Jurkat, Clone E6-1 (cell line): Measurements from ENCODE around the gene PPP2R3A.

Experiments
- DNase-seq: peaks from one replicate; pipeline ENCODE4 v3.0.0-alpha.2; 2011; ENCODE audit warnings: low read depth, low spot score
- H3K4me3 ChIP-seq: 2 replicates; pipeline ENCODE4 v1.5.1; 2011; ENCODE audit warnings: mild to moderate bottlenecking, low read length, control low read depth, moderate library complexity

The PPP2R3A gene

GRCh38 chr3:136008221-136008620 is 42.7 kb downstream of the PPP2R3A start:
- no peak overlapping the region for H3K4me3 ChIP-seq
- DNase-seq = no peak

- H3K4me3 ChIP-seq = no peak overlapping the region
- no peak for DNase-seq
These were observed 43.4 kb downstream of the PPP2R3A start for GRCh38 chr3:136008732-136009470.

GRCh38 chr3:136018876-136019275 is 53.3 kb downstream of the PPP2R3A start:
- DNase-seq = no peak
- no peak overlapping the region for H3K4me3 ChIP-seq

GRCh38 chr3:136021803-136022202 is 56.3 kb downstream of the PPP2R3A start:
- no peak for DNase-seq
- no peak overlapping the region for H3K4me3 ChIP-seq

DNA sequence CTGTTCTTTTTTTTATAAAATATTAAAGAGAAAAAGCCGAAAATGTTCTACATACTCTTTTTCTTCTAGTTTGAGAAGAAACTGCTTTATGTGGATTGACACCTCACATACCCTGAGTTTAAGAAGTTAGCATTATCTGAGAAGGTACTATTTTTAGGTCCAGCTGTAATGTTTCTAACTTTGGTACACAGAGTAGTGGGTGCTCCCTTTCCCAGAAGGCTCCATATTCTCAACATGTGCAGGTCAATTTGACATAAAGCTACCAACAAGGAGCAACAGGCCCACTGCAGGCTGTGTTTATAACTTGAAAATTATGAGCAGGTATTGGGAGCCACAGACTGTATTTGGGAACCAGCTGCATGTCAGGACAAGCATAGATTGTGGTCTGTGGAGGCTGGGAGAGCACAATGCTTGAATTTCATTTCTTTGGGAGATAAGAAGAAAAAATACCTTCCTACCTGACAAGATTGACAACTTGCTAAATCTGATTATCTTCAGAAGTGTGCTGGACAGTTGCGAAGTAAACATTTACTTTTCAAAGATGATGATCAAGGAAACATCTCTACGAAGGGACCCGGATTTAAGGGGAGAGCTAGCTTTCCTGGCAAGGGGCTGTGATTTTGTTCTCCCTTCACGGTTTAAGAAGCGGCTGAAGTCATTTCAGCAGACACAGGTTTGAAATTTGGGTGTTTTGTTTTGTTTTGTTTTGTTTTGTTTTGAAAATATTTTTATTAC is 57.2 kb downstream of the PPP2R3A start:
- DNase-seq = no peak
- H3K4me3 ChIP-seq = no peak overlapping the region

DNA sequence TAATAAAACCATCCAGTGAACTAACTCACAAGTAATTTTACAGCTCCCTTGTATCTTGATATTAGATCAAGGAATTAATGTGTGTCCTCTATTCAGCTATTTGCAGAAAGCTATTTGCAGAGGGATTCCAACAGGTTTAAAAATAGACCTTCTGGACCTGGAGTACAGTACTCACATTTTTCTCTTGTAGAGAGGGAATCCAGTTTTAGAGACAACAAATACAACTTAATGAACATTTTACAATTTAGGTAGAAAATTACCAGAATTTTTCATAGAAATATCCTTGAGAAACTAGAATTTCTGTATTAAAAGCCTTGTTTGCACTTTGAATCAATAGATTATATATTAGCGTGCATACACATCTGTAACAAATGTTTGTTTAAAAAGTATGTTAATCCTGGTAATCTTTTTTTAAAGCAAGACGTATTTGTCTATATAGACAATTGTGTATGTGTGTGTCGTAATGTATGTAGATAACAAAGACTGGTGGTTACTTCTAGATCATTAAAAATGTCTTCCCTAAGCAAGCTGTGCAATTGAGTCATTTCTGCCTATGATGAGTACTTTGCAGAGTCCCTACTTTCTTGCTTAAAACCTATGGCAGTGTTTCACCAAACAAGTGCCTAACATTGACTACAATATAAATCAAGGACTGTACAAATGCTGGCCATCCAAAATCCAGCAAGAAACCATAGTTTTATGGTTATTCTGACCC is 57.9 kb downstream of the PPP2R3A start:
- DNase-seq = no peak
- no peak overlapping the region for H3K4me3 ChIP-seq

DNA sequence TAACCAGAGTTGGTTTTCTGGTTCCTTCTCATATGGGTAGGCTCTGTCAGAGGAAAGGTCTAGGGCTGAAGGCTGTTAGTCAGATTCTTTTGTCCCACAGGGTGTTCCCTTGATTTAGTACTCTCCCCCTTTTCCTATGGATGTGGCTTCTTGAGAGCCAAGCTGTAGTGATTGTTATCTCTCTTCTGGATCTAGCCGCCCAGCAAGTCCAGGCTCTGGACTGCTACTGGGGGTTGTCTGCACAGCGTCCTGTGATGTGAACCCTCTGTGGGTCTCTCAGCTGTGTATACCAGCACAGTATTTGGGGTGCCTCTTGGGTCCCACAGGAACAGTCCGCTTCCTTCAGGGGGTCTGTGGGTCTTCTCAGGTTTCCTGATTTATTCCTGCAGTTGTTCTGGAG is 70.8 kb downstream of the PPP2R3A start:
- no peak for DNase-seq
- H3K4me3 ChIP-seq = no peak overlapping the region

- no peak for DNase-seq
These were observed 73.1 kb downstream of the PPP2R3A start for GRCh38 chr3:136038668-136039067.

GRCh38 chr3:136042608-136043221 is 77.2 kb downstream of the PPP2R3A start:
- peak; percentile 46 for DNase-seq
- H3K4me3 ChIP-seq = no peak overlapping the region

More at GRCh38 chr3:136038668-136039067, 73.1 kb downstream of the PPP2R3A start:
- no peak overlapping the region for H3K4me3 ChIP-seq

DNA sequence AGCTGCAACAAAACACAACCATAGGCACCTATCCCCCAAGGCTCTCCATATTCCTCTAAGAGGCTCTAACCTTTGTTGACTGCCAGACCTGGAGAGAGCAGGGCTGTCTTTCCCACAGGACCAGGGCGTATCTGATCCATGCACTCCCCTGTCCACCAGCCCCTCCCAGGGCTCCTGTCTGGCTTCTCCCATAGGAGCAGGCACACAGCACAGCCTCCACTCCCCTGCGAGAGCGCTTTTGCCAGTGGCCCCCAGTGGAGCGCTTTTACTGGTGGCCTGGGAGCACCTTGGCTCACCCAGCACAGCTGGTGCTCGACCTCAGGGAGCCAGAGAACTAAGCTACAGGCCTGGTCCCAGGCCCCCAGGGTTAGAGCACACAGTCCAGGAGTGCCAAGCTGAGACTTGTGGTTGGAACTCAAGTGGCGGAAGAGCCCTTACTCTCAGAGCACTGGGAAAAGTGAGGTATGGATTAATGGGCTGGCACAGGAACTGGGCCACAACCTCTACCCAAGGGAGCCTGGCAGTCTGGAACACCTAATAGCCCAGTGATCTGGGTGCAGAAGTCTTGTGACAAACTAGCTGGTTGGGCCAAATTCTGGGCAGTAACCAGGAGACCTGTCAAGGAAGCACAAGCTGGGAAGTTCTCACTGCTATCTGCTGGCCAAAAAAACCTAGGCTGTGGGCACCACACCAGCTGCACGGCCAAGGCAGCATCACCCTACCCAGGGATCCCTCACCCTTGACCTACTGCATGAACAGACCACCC is 79.6 kb downstream of the PPP2R3A start:
- no peak for DNase-seq
- no peak overlapping the region for H3K4me3 ChIP-seq

DNA sequence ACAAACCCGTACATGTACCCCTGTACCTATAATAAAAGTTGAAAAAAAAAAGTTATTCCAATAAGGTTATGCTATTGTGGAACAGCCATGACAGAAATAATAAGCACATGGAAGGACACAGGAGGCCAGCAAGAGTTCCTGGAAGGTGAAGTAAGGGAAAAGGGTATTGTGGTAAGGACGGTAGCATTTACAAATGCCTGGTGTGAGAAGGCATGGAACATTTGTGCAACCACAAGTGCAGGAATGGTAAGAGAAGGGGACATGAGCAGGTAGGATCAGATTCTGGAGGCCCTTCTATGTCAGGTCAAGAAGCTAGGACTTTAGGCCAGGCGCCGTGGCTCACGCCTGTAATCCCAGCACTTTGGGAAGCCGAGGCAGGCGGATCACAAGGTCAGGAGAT is 82.5 kb downstream of the PPP2R3A start:
- DNase-seq = no peak
- H3K4me3 ChIP-seq = no peak overlapping the region

DNA sequence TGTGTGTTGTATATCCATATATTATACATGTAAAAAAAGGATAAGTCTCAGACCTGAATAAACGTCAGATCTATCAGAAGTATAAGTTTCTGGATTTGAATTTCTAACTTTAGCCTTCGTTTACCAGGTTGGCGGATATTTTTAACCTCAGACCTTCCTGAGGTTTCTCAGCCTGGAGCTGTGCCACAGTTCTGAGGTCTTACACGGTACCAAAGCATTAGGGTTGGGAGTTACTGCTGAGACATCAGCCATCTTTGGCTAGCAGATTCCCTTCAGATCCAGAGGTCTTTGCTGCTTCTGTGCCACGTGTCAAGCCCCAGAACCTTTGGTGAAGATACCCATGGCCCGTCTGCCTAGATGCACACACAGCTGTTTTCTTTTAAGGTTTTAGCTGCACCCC is 84.7 kb downstream of the PPP2R3A start:
- DNase-seq = no peak
- no peak overlapping the region for H3K4me3 ChIP-seq

GRCh38 chr3:136055491-136055890 is 90.0 kb downstream of the PPP2R3A start:
- DNase-seq = no peak
- no peak overlapping the region for H3K4me3 ChIP-seq

- H3K4me3 ChIP-seq = no peak overlapping the region
- no peak for DNase-seq
These were observed 101.7 kb downstream of the PPP2R3A start for GRCh38 chr3:136067211-136067610.

DNA sequence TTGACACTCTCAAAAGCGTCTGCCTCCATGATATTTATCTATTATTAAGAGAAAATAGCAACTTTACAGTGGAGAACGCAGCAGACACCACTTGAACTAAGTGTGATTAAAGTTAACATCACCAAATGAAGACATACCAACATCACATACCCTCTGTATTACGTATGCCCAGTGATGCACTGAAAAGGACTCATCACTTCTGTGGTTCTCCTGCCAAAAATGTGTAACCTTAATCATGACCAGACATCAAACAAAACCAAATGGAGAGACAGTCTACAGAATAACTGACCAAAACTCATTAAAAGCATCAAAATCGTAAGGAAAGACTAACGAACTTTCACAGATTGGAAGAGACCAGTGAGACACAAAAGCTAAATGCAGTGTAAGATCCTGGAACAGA is 103.2 kb downstream of the PPP2R3A start:
- no peak for DNase-seq
- H3K4me3 ChIP-seq = no peak overlapping the region

- DNase-seq = no peak
- H3K4me3 ChIP-seq = no peak overlapping the region
These were observed 104.4 kb downstream of the PPP2R3A start for GRCh38 chr3:136069933-136070332.

- no peak overlapping the region for H3K4me3 ChIP-seq
- no peak for DNase-seq
These were observed 104.8 kb downstream of the PPP2R3A start for GRCh38 chr3:136070334-136070733.

DNA sequence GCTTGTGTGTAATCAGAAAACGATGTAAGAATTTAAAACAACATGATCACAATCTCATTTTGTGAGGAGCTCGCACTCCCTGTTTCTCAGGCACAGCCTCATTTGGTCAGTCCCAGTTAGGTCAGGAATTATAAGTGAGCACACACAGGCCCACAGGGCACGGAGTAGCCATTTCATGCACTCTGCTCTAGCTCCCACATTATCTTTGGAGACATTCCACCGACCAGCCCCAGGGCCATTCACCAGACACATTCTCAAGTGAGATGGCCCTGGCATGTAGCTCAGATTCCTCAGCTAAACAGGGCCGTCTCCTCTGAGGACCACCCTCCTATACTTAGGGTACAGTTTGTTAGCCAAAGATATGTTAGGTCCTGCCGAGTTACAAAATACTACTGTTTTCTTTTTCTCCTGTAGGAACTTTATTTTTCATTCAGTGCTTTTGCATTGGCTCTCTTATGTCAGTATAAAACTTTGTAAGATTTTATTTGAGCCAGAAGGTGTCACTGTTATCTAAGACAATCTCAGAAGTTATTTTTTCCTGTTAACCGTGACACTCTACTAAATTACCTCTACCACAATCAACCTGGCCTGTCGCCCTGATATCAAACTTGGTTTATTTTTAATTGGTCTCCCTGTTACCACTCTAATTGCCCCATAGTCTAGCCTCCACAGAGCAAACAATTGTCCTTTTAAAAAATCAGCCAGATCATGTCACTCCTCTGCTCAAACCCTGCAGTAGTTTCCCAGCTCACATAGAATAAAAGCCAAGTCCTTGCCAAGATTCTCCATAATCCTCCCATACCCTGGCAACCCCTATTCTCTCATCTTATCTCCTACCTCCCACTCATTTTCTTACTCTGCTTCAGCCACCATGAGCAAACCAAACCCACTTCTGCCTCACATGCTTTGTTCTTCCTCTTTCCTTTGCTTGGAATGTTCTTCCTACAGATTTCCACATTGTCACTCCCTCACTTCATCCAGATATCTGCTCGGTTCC is 105.7 kb downstream of the PPP2R3A start:
- no peak overlapping the region for H3K4me3 ChIP-seq
- no peak for DNase-seq
